ENCODE results near the gene FNIP2.

GRCh38 chr4:158798062-158798461, 29.2 kb downstream of the FNIP2 start:
- no peak for TF ChIP-seq CTCF (conservative IDR thresholded peaks at IDR 0.05; ENCODE audit: low read length)
- no peak for TF ChIP-seq EZH2phosphoT487 (IDR thresholded peaks at IDR 0.05; ENCODE audit: borderline replicate concordance)
